Hematopoietic multipotent progenitor cell treated with erythropoietin and hydrocortisone succinate and interleukin-3 and kit ligand, for 17 days (in vitro differentiated cells): ENCODE measurements around the gene ZFP36.

Experiments
- DNase-seq: peaks from one replicate; pipeline ENCODE4 v3.0.0-alpha.2; 2015; ENCODE audit warnings: low spot score

The ZFP36 gene

DNA sequence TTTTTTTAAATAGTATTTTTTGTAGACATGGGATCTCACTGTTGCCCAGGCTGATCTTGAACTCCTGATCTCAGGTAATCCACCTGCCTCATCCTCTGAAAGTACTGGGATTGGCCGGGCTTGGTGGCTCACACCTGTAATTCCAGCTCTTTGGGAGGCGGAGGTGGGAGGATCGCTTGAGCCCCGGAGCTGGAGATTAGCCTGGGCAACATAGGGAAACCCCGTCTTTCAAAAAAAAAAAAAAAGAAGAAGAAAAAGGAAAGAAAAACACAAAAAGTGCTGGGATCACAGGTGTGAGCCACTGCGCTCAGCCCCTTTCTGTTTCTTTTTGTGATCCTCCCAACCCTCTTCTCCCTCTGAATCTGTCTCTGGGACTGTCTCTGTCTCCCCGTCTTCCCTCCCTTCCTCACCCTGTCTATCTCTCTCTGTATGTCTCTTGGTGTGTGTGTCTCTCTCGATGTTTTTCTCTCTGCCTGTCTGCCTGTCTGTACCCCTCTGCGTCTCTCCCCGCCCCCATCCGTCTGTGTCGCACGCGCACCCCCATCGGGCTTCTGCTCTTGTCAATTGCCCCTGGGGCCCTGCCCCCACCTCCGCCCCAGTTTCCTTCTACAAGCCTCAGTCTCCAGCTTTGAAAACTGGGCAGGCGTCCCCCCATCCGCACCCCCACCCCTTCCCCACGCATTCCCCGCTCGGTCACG, 540 bp upstream of the ZFP36 start:
- peak; percentile 68 for DNase-seq

DNA sequence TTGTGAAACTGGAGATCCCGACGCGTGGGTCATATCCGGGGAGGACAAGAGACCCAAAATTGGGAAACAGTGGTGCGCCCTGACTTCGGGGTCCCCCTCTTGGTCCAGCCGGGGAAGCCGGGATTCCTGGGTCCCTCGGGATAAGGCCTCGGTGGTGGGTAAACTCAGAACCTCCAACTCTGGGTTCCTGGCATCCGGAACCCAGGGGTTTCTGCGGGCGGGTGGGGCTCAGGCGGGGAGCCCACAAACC, 688 bp downstream of the ZFP36 start:
- DNase-seq: no peak

DNA sequence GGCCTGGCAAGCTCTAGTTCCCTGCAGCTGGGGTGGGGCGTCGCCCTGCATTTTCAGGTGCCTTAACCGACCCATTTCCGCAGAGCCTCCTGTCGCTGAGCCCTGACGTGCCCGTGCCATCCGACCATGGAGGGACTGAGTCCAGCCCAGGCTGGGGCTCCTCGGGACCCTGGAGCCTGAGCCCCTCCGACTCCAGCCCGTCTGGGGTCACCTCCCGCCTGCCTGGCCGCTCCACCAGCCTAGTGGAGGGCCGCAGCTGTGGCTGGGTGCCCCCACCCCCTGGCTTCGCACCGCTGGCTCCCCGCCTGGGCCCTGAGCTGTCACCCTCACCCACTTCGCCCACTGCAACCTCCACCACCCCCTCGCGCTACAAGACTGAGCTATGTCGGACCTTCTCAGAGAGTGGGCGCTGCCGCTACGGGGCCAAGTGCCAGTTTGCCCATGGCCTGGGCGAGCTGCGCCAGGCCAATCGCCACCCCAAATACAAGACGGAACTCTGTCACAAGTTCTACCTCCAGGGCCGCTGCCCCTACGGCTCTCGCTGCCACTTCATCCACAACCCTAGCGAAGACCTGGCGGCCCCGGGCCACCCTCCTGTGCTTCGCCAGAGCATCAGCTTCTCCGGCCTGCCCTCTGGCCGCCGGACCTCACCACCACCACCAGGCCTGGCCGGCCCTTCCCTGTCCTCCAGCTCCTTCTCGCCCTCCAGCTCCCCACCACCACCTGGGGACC, 1.2 kb downstream of the ZFP36 start:
- peak; percentile 71 for DNase-seq

DNA sequence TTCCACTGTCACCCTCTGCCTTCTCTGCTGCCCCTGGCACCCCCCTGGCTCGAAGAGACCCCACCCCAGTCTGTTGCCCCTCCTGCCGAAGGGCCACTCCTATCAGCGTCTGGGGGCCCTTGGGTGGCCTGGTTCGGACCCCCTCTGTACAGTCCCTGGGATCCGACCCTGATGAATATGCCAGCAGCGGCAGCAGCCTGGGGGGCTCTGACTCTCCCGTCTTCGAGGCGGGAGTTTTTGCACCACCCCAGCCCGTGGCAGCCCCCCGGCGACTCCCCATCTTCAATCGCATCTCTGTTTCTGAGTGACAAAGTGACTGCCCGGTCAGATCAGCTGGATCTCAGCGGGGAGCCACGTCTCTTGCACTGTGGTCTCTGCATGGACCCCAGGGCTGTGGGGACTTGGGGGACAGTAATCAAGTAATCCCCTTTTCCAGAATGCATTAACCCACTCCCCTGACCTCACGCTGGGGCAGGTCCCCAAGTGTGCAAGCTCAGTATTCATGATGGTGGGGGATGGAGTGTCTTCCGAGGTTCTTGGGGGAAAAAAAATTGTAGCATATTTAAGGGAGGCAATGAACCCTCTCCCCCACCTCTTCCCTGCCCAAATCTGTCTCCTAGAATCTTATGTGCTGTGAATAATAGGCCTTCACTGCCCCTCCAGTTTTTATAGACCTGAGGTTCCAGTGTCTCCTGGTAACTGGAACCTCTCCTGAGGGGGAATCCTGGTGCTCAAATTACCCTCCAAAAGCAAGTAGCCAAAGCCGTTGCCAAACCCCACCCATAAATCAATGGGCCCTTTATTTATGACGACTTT, 2.0 kb downstream of the ZFP36 start:
- DNase-seq: peak; percentile 35

DNA sequence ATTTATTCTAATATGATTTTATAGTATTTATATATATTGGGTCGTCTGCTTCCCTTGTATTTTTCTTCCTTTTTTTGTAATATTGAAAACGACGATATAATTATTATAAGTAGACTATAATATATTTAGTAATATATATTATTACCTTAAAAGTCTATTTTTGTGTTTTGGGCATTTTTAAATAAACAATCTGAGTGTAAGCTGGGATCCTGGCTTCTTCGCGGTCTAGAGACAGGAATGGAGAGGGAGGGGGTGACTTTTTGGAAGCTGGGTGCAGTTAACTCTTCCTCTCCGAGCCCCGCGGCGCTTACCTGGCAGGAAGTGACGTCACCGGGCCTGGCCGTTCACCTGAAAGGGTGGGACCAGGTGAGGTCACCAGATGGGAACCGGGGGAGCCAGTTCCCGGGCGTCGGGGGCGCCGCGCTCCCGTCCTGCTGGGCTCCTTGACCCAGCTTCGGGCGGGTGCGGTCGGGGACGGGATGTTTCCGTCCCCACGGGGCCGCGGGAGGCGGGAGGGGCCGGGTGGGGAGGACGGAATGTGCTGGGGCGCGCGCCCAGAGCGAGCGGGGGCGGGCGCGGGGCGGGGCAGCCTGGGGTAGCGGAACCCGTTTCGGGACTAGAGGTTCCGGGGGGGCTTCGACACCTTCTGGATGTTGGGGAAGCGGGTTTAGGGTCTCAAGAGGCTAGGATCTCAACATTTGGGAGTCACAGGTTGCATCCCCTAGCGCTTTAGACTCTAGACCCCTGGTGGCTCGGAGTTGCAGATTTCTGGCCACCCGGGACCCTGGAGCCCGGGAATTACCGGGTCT, 2.8 kb downstream of the ZFP36 start:
- DNase-seq: peak; percentile 78

DNA sequence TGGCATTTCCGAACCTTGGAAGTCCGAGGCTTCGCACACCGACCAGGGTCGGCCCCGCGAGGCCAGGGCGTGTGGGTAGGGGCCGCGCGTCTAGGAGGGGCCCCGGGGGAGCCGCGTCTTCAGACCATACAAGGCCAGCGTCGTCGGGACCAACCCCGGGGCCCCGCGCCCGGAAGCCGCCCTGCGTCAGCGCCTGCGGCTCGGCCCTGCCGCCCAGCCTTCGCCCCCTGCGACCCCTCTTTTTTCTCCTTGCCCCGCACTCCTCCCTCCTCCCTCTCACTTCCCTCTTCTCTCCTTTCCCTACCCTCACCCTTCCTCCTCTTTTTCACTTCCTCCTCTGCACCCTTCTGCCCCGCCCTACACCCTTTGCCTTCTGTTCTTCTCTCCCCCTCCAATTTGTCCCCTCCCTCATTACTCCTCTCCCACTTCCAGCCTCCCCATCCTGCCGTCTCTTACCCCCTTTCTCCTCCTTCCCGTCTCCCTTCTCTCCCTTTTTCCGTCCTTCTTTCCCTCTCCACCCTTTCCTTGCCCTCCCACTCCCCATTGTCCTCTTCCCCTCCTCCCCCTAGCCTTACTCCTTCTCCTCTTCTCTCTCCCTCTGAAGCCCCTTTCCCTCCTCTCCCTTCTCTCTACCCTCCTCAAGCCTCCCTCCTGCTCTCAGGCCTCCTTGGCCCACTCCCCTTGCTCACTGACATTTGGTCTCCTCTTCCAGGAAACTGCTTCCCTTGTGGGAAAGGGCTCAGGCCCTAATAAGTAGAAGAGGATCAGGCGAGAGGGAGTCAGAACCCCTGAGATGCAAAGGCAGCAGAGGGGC, 3.6 kb downstream of the ZFP36 start:
- DNase-seq: peak; percentile 15

DNA sequence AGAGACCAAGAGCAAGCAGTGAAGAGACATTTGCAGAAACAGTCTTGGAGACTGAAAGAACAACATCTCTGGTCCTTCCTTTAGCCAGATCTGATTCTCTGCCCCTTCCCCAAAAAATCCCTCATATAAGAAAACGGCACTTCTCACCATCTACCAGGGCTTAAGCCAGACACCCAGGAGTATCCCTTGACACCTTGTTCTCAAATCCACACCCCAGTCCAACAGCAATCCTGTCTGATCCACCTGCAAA, 4.1 kb downstream of the ZFP36 start:
- DNase-seq: peak; percentile 28

DNA sequence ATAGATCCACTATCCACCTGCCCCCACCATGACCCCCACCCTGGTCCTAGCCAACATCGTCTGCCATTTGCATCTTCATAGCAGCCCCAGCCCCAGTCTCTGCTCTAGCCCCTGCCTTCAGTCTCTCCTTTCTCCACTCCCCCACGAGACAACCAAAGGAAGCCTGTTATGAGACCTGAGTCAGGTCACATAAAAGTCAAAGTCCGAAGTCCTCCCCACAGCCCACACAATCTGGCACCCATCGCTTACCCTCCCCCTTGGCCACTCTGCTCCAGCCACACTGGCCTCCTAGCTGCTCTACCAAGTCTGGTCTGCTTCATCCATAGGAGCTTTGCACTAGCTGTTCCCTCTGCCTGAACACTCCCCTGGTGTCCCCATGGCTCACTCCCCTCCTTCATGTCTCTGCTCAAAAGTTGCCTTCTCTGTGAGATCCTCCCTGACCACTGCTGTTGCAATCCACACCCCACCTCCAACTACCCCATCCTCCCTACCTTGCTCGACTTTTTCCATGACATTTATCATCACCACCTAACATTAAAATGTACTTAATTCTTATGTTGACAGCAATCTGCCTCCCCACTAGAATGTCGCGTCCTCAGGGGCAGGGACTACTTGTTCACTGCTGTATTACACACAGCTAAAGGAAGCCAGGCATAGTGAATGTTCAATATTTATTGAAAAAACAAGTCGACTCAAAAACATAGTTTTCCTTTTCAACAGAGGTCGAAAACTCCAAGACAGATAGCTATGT, 4.6 kb downstream of the ZFP36 start:
- DNase-seq: no peak

DNA sequence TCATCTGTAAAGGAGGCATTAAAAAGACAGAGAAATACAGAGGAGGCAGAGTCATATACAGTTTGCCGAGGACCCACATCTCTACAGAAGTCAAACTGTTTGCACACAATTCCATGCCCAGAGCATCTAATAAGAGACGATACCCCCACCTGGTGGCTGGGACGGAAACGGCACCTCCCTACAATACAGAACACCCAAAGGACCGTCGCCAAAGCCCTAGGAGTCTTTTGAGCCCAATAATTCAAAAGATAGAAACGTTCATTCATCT, 5.1 kb downstream of the ZFP36 start:
- DNase-seq: peak; percentile 94

DNA sequence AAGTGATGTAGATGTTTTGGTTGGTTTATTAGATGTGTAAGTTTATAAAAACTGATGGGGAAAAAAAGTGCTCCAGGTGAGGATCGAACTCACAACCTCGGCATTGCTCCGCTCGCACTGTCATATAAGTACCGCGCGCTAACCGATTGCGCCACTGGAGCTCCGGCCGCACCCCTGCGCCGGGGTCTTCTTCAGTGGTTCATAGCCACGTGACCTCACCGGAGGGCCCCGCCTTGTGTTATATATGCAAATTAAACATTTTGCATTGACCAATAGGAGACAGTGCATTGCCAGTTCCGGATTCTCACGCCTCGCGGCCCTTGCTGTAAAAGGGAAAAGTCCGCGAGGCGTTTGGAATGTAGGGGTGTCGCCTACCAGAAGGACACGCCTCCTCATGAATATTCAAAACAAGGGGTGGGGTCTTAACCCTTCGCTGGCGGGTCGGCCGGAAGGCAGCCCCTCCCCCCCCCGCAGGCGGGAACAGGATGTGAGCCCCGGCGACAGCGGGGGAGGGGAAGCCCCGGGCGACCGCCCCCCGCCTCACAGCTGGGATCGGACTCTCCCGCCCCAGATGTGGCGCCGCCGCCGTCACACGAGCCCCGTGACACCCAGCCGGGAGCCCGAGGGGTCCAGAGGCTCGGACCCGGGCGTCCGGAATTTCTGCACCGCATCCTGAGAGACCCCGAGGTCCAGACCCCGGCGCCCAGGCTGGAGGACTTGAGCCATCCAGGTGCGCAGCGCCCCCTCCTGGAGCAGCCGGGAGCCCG, 5.6 kb downstream of the ZFP36 start, which contains the start of gene PLEKHG2:
TSS of gene PLEKHG2 (plus strand) at position 570 of the 767 bp plus-strand sequence. CDS start 1,418 bp downstream, outside the sequence.
- DNase-seq: peak; percentile 94

DNA sequence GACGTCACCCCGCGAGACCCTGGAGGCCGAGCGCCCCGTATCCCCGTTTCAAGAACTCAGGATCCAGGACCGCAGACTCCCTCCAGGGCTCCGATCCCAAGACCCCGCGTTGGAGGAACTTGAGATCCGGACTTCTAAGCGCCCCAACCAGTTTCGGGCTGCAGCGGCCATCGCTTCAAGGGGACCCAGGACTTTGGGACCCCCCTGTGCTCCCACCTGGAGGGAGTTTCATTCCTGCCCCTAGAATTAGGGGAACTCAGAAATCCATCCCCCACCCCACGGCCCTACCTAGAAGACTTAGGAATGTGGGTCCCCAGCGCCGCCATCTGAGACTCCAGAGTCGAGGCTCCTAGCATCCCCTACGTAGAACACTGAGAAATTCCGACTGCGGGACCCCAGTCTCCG, 6.2 kb downstream of the ZFP36 start:
- no peak for DNase-seq

DNA sequence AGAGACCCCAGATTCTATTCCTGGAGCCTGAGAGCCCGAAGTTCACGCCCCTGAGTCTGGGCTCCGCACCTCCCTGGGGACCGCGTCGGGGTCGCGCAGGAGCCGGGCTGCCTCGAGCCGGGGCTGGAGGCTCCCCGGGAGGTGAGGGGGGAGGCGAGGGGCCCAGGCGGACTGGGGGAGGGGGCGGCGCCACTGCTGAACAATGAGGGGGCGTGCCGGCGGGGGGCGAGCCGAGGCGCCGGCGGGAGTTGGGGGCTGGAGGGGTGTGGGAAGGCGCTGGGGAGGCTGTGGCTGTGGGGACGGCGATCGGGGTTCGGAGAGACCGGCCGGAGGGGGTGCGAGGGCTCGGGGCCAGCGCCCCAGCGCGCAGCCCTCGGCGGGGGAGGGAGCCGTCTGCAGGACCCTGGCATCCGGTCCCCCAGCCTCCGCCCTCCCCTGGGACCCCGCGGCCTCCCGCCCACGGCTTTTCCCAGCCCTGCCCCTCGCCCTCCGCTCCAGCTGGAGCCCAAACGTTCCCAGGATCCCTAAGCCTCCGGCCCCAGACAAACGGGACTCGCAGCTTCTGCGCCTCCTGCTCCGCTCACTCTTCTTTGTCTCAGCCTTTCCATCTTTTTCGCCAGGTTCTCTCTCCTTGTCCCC, 6.7 kb downstream of the ZFP36 start:
- DNase-seq: no peak

DNA sequence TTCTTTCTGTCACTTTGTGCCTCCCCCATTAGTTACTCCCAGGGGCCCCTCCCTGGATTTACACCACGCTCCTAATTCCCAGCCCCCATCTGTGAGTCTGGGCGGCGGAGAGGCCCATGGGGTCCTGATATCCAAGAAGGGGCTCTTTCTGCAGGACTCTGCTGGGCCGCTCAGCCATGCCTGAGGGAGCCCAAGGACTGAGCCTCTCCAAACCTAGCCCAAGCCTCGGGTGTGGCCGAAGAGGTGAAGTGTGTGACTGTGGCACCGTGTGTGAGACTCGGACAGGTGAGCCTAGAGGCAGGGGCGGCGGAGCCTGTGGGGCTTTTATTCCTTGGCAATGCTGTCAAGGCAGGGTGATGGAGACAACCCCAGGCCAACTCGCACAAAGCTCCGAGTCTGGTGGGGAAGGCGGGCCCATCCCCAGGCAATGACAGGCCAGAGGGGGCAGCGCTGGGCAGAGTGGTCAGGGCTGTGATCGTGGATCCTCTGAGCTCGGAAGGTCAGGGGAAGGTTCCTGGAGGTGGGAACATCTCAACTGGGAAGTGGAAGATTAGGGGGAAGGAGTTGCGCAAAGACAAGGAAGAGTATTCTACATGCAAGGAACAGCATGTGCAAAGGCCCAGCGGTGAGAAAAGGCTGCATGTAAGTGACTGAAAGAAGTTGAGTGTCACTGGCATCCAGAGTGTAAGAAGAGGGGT, 7.4 kb downstream of the ZFP36 start:
- DNase-seq: no peak

DNA sequence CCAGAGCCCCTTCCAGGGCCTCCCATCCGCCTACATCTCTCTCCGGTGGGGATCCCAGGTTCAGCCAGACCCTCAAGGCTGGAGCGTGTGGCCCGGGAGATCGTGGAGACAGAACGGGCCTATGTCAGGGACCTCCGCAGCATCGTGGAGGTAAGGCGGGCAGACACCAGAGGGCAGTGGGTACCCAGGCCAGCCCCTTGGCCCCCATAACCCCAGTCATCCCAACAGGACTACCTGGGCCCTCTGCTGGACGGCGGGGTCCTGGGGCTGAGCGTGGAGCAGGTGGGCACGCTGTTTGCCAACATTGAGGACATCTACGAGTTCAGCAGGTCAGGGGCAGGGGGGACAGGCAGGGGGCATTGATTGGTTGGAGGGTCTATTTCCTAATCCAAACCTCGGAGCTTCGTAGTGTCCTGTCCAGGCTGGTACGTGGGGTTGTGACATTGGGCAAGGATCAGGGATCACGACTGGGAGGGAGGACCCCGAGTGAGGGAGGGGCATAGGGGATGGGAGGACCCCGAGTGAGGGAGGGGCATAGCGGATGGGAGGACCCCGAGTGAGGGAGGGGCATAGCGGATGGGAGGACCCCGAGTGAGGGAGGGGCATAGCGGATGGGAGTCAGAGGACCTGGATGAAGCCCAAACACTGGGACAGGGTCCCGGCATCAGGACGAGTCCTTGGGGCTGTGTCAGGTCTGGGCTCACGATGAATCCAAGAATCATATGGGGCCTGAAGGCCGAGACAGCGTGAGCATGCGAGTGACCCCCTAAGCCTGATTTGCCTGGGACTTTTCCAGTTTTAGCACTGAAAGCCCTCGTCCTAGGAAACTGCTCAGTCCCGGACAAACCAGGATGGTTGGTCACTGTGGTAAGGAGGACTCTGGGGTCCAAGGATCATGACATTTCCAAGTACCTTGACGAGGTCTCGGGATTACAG, 8.7 kb downstream of the ZFP36 start:
- no peak for DNase-seq

DNA sequence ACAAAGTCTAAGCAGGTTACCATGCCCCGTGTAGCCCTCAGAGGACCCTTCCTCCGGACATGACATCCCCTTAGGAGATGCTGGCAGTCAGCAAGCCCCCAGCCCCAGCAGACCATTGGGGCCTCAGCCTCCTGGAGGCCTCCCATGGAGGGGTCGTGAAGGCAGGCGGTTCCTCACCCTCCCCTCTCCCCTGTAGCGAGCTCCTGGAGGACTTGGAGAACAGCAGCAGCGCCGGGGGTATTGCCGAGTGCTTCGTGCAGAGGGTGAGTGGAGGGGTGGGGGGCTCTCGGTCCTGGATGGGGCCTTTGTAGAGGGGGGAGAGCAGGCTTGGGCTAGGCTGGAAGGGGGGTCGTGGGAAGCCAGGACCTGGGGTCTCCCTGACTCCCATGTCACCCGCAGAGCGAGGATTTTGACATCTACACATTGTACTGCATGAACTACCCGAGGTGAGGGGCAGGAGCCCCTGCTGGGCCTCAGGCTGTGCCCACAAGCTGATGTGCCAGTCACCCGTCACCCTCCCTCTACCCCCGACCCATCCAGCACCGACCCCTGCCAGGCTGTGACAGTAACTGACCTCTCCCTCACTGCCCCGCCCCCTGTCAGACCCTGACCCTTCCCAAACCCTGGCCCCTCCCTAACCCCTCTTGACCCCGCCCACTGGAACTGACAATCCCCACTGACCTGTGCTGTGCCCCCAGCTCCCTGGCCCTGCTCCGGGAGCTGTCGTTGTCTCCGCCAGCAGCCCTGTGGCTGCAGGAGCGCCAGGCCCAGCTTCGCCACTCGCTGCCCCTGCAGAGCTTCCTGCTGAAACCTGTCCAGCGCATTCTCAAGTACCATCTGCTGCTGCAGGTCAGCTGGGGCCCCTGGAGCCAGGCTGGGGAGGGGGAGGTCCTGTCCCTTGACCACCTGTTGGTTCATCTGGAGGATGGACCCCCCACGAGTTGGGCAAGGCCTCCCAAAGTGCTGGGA, 9.8 kb downstream of the ZFP36 start:
- DNase-seq: no peak

DNA sequence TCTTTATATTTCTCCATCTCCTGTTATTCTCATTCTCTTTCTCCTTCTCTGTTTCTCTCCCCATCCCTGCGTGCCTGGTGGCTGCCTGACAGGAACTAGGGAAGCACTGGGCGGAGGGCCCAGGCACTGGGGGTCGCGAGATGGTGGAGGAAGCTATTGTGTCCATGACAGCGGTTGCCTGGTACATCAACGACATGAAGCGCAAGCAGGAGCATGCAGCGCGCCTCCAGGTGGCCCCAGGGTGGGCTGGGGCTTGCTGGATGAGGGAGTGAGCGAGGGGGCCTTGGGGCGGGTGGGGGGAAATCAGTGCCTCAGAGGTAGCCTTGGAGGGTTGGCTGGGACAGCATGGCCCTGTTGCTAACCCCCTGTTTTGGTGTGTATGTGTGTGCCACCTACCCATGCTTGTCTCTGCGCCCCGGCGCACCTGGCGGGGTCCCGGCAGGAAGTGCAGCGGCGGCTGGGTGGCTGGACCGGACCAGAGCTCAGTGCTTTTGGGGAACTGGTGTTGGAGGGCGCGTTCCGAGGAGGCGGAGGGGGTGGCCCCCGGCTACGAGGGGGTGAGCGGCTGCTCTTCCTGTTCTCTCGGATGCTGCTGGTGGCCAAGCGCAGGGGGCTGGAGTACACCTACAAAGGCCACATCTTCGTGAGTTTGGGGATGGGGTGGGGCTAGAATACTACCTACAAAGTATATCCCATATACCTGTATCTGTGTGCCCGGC, 11.0 kb downstream of the ZFP36 start:
- DNase-seq: no peak
